Hepatocyte (in vitro differentiated cells): ENCODE results near the gene KIRREL3.

Source experiments
- EZH2 ChIP-seq: fragments of 200-600 bp; sonication (generic); IDR thresholded peaks from 2 replicates; pipeline ENCODE4 v1.6.1; 2016; ENCODE audit warnings: antibody characterized with exemption, mild to moderate bottlenecking, borderline replicate concordance
- EZH2phosphoT487 ChIP-seq: fragments of 200-600 bp; sonication (generic); IDR thresholded peaks from one replicate; pipeline ENCODE4 v1.6.1; 2018; ENCODE audit warnings: antibody characterized with exemption, mild to moderate bottlenecking, low read depth, moderate library complexity; ENCODE audit not compliant: unreplicated experiment, severe bottlenecking
- TF ChIP-seq, protein P1 (sequence below): fragments of 200-600 bp; sonication (generic); IDR thresholded peaks from 2 replicates; pipeline ENCODE4 v1.5.1; 2016; ENCODE audit warnings: antibody characterized with exemption, mild to moderate bottlenecking; ENCODE audit not compliant: poor library complexity

DNA sequence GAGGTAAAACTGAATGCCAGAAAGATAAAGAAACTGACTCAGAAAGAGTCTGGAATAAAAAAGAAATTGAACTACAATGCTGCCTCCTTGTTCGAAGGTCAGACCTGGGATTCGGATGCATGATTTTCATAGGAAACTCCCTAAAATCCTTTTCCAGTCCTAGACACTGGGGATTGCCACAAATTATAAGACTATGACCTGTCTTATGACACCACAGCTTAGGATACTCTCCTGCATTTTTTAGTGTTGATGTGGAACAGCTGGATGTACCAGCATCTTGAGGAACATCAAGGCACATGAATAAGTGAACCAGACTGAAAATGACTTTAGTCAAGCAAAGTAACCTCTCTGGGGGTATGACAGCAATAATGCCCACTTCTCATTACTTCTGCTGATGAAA, 9.0 kb downstream of the KIRREL3 start:
- TF ChIP-seq, protein P1, sequence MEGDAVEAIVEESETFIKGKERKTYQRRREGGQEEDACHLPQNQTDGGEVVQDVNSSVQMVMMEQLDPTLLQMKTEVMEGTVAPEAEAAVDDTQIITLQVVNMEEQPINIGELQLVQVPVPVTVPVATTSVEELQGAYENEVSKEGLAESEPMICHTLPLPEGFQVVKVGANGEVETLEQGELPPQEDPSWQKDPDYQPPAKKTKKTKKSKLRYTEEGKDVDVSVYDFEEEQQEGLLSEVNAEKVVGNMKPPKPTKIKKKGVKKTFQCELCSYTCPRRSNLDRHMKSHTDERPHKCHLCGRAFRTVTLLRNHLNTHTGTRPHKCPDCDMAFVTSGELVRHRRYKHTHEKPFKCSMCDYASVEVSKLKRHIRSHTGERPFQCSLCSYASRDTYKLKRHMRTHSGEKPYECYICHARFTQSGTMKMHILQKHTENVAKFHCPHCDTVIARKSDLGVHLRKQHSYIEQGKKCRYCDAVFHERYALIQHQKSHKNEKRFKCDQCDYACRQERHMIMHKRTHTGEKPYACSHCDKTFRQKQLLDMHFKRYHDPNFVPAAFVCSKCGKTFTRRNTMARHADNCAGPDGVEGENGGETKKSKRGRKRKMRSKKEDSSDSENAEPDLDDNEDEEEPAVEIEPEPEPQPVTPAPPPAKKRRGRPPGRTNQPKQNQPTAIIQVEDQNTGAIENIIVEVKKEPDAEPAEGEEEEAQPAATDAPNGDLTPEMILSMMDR, result no peak
- TF ChIP-seq EZH2 (no peak), EZH2phosphoT487 (no peak)
